HCT116 (cell line): ENCODE results near the gene UBR2. TPM values are rescaled to one million over a fixed set of nuclear protein-coding genes. Genes with fewer than 3 reads are reported as not detected.

ENCODE experiments used
- ATAC-seq: fragments of 200-7000 bp; cut with Tn5 transposase; 2 replicates; pipeline ENCODE4 v1.9.1; 2020; ENCODE audit warnings: mild to moderate bottlenecking, moderate library complexity
- BruUV-seq: library from RNA; stranded (reverse); fragments of 400-500 nt; replicated peaks from 2 replicates; lab custom pipeline; 2021; lab: Mats Ljungman, UMichigan
- CTCF ChIA-PET: fragments of 300-600 bp; sonication (Branson Sonifier 250); formaldehyde crosslinking; loops from one replicate; lab custom pipeline; 2021; ENCODE audit warnings: antibody characterized with exemption; lab: Charles Lee
- POLR2A ChIA-PET: fragments of 300-600, 350-600 bp; sonication (Branson Sonifier 250); formaldehyde crosslinking; loops from one replicate; lab custom pipeline; 2021; ENCODE audit warnings: antibody characterized with exemption; lab: Charles Lee
- RAD21 ChIA-PET, 2 experiments: fragments of 300-600 bp; sonication (Branson Sonifier 250); formaldehyde crosslinking; loops; one replicate each; lab custom pipeline; 2023; ENCODE audit warnings: low total read pairs in 2 of 2; ENCODE audit not compliant: uncharacterized antibody in 2 of 2, unreplicated experiment in 2 of 2, low non-redundant PET in 1 of 2; lab: Charles Lee
- DNase-seq: peaks from one replicate; pipeline ENCODE4 v3.0.0-alpha.2; 2010; ENCODE audit warnings: low read depth, low spot score
- H2AFZ ChIP-seq: fragments of 200-600 bp; shearing (Covaris generic), sonication (generic); 2 replicates; pipeline ENCODE4 v1.6.1; 2017; ENCODE audit warnings: low read depth, mixed run types, mixed read lengths, antibody characterized with exemption, low read length; ENCODE audit not compliant: poor library complexity, severe bottlenecking
- H3K27ac ChIP-seq: 2 replicates; pipeline ENCODE4 v1.5.1; 2012; ENCODE audit warnings: low read depth, low read length
- H3K27me3 ChIP-seq: fragments of 200-600 bp; sonication (generic); 2 replicates; pipeline ENCODE4 v1.6.1; 2016; ENCODE audit warnings: mixed run types, low read length, mixed read lengths; ENCODE audit not compliant: insufficient read depth
- H3K36me3 ChIP-seq, 2 experiments: fragments of 200-500 bp in 1 of 2; fragments of 200-600 bp in 1 of 2; sonication (Bioruptor generic) in 1 of 2; sonication (generic) in 1 of 2; 2 replicates each; pipeline versions ENCODE4 v1.5.1 to v1.6.1; 2014 to 2016; ENCODE audit warnings: low read length in 2 of 2, inconsistent platforms in 1 of 2, mixed read lengths in 1 of 2, mixed run types in 1 of 2; ENCODE audit not compliant: insufficient read depth in 2 of 2, control insufficient read depth in 1 of 2
- H3K4me1 ChIP-seq, 2 experiments: fragments of 200-600 bp in 1 of 2; sonication (generic) in 1 of 2; 2 replicates each; pipeline versions ENCODE4 v1.5.1 to v1.6.1; 2012 to 2017; ENCODE audit warnings: low read length in 2 of 2, inconsistent platforms in 1 of 2, mild to moderate bottlenecking in 1 of 2, mixed read lengths in 1 of 2, mixed run types in 1 of 2, moderate library complexity in 1 of 2; ENCODE audit not compliant: insufficient read depth in 2 of 2, control insufficient read depth in 1 of 2
- H3K4me2 ChIP-seq: fragments of 200-600 bp; sonication (generic); 2 replicates; pipeline ENCODE4 v1.6.1; 2017; ENCODE audit warnings: mixed run types, low read length, mixed read lengths
- H3K4me3 ChIP-seq, 2 experiments: fragments of 200-600 bp in 1 of 2; sonication (generic) in 1 of 2; replicated peaks in 1 of 2; 2 replicates each; pipeline ENCODE4 v1.5.1; 2011 to 2016; ENCODE audit warnings: low read length in 2 of 2, control low read depth in 1 of 2, low read depth in 1 of 2, mild to moderate bottlenecking in 1 of 2, mixed read lengths in 1 of 2, mixed run types in 1 of 2
- H3K79me2 ChIP-seq: fragments of 200-600 bp; sonication (generic); 2 replicates; pipeline ENCODE4 v1.6.1; 2017; ENCODE audit warnings: mild to moderate bottlenecking, mixed run types, low read length, moderate library complexity, mixed read lengths; ENCODE audit not compliant: insufficient read depth
- H3K9ac ChIP-seq: fragments of 200-600 bp; sonication (generic); 2 replicates; pipeline ENCODE4 v1.6.1; 2016; ENCODE audit warnings: low read length, mixed read lengths
- H3K9me2 ChIP-seq: fragments of 200-600 bp; sonication (generic), shearing (Covaris generic); 2 replicates; pipeline ENCODE4 v1.6.1; 2017; ENCODE audit warnings: mixed run types, mild to moderate bottlenecking, moderate library complexity; ENCODE audit not compliant: insufficient read depth
- H3K9me3 ChIP-seq, 2 experiments: fragments of 200-500 bp in 1 of 2; fragments of 200-600 bp in 1 of 2; sonication (Bioruptor generic) in 1 of 2; sonication (generic) in 1 of 2; 2 replicates each; pipeline ENCODE4 v1.6.1; 2014 to 2017; ENCODE audit warnings: low read length in 2 of 2, mixed read lengths in 2 of 2, inconsistent platforms in 1 of 2, low read depth in 1 of 2, mild to moderate bottlenecking in 1 of 2, mixed run types in 1 of 2, moderate library complexity in 1 of 2; ENCODE audit not compliant: control insufficient read depth in 1 of 2, insufficient read depth in 1 of 2
- H4K20me1 ChIP-seq: fragments of 200-600 bp; sonication (generic), shearing (Covaris generic); 2 replicates; pipeline ENCODE4 v1.6.1; 2017; ENCODE audit warnings: mixed run types, mild to moderate bottlenecking, moderate library complexity; ENCODE audit not compliant: insufficient read depth
- CBX3 ChIP-seq: IDR thresholded peaks from 2 replicates; pipeline ENCODE4 v1.6.1; 2012; ENCODE audit warnings: low read depth
- CEBPB ChIP-seq: IDR thresholded peaks from 2 replicates; pipeline ENCODE4 v1.6.1; 2012; ENCODE audit warnings: low read depth
- ELF1 ChIP-seq: IDR thresholded peaks from 2 replicates; pipeline ENCODE4 v1.6.1; 2012; ENCODE audit warnings: low read depth, borderline replicate concordance
- EZH2 ChIP-seq: fragments of 200-600 bp; sonication (generic); IDR thresholded peaks from 2 replicates; pipeline ENCODE4 v1.6.1; 2017; ENCODE audit warnings: antibody characterized with exemption, mixed run types
- FOSL1 ChIP-seq: IDR thresholded peaks from 2 replicates; pipeline ENCODE4 v1.6.1; 2012; ENCODE audit warnings: low read depth
- POLR2A ChIP-seq: IDR thresholded peaks from 2 replicates; pipeline ENCODE4 v1.7.0; 2011; ENCODE audit warnings: borderline replicate concordance; ENCODE audit not compliant: insufficient read depth, insufficient read length; ENCODE audit errors: extremely low read depth
- POLR2AphosphoS5 ChIP-seq: IDR thresholded peaks from 2 replicates; pipeline ENCODE4 v1.6.1; 2011; ENCODE audit warnings: mild to moderate bottlenecking, low read depth, low read length, moderate library complexity
- RAD21 ChIP-seq: IDR thresholded peaks from 2 replicates; pipeline ENCODE4 v1.6.1; 2012; ENCODE audit warnings: low read depth, mild to moderate bottlenecking
- SP1 ChIP-seq: IDR thresholded peaks from 2 replicates; pipeline ENCODE4 v1.6.1; 2012; ENCODE audit warnings: low read depth
- SRF ChIP-seq: IDR thresholded peaks from 2 replicates; pipeline ENCODE4 v1.6.1; 2012; ENCODE audit warnings: low read depth
- TCF7L2 ChIP-seq: IDR thresholded peaks from 2 replicates; pipeline ENCODE4 v1.7.0; 2011; ENCODE audit warnings: borderline replicate concordance, inconsistent platforms; ENCODE audit not compliant: insufficient read depth, insufficient read length; ENCODE audit errors: extremely low read depth
- YY1 ChIP-seq: IDR thresholded peaks from 2 replicates; pipeline ENCODE4 v1.6.1; 2011; ENCODE audit warnings: low read length, low read depth, moderate library complexity, mild to moderate bottlenecking; ENCODE audit not compliant: insufficient replicate concordance; ENCODE audit errors: extremely low read depth
- ZFX ChIP-seq: fragments of 450-650 bp; IDR thresholded peaks from 2 replicates; pipeline ENCODE4 v1.6.1; 2017
- ZNF274 ChIP-seq: fragments of 200-500 bp; sonication (Bioruptor generic); IDR thresholded peaks from 2 replicates; pipeline ENCODE4 v1.6.1; 2014; ENCODE audit warnings: mild to moderate bottlenecking, low read depth, low read length, inconsistent platforms
- intact Hi-C: fragments of 100-400 bp; cut with micrococcal nuclease; formaldehyde crosslinking; loops from 2 replicates; pipeline ENCODE4 v1.10.0; 2022
- total RNA-seq: library from RNA; stranded (reverse); gene quantifications from one replicate; pipeline ENCODE4 v1.2.1, GENCODE V29; 2021; ENCODE audit not compliant: unreplicated experiment
- TF ChIP-seq, protein P1 (sequence below): IDR thresholded peaks from 2 replicates; pipeline ENCODE4 v1.6.1; 2012
- TF ChIP-seq, protein P2 (sequence below): IDR thresholded peaks from 2 replicates; pipeline ENCODE4 v1.6.1; 2012; ENCODE audit warnings: low read depth

Gene UBR2
- total RNA-seq, 1 experiment from 2014 or later, result 20.5 TPM

- H2AFZ ChIP-seq, result no peak overlapping the region
- POLR2A ChIA-PET, result interaction anchor here (0.7 kb wide), 1 partner anchor 771 kb away, joined by 3 read pairs; no protein-coding TSS in a partner anchor
- TF ChIP-seq POLR2A (no peak), CEBPB (no peak), FOSL1 (no peak), POLR2AphosphoS5 (no peak), ELF1 (no peak), ZFX (no peak), SP1 (no peak), TCF7L2 (no peak), EZH2 (no peak), SRF (no peak), CBX3 (no peak), YY1 (no peak), ZNF274 (no peak), RAD21 (no peak)
- TF ChIP-seq, protein P1, sequence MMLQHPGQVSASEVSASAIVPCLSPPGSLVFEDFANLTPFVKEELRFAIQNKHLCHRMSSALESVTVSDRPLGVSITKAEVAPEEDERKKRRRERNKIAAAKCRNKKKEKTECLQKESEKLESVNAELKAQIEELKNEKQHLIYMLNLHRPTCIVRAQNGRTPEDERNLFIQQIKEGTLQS, result no peak
- TF ChIP-seq, protein P2, sequence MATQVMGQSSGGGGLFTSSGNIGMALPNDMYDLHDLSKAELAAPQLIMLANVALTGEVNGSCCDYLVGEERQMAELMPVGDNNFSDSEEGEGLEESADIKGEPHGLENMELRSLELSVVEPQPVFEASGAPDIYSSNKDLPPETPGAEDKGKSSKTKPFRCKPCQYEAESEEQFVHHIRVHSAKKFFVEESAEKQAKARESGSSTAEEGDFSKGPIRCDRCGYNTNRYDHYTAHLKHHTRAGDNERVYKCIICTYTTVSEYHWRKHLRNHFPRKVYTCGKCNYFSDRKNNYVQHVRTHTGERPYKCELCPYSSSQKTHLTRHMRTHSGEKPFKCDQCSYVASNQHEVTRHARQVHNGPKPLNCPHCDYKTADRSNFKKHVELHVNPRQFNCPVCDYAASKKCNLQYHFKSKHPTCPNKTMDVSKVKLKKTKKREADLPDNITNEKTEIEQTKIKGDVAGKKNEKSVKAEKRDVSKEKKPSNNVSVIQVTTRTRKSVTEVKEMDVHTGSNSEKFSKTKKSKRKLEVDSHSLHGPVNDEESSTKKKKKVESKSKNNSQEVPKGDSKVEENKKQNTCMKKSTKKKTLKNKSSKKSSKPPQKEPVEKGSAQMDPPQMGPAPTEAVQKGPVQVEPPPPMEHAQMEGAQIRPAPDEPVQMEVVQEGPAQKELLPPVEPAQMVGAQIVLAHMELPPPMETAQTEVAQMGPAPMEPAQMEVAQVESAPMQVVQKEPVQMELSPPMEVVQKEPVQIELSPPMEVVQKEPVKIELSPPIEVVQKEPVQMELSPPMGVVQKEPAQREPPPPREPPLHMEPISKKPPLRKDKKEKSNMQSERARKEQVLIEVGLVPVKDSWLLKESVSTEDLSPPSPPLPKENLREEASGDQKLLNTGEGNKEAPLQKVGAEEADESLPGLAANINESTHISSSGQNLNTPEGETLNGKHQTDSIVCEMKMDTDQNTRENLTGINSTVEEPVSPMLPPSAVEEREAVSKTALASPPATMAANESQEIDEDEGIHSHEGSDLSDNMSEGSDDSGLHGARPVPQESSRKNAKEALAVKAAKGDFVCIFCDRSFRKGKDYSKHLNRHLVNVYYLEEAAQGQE, result no peak
- no peak overlapping the region for H3K27ac ChIP-seq
- H3K36me3 ChIP-seq, result no peaks in the 10 kb centered on the region
- no peak for DNase-seq
- BruUV-seq, result no TSS peak
- RAD21 ChIA-PET, result no interaction called here
- no peaks in the 10 kb centered on the region for H3K9me3 ChIP-seq
- intact Hi-C loops, result no loop called here
- no peak for ATAC-seq
- no peaks in the 10 kb centered on the region for H3K9me2 ChIP-seq
- no peaks in the 10 kb centered on the region for H4K20me1 ChIP-seq
- CTCF ChIA-PET, result no interaction called here
- no peaks in the 10 kb centered on the region for H3K27me3 ChIP-seq
- no peak overlapping the region for H3K4me2 ChIP-seq
- H3K9ac ChIP-seq, result no peak overlapping the region
- peaks cover 18% of the 10 kb centered on the region for H3K79me2 ChIP-seq
- H3K4me1 ChIP-seq, result peaks cover 5 to 9% of the 10 kb centered on the region in 2 experiments
- H3K4me3 ChIP-seq, result no peak overlapping the region
Measured at GRCh38 chr6:42740725-42741124, 176.9 kb downstream of the UBR2 start.
